HG03025 (cell line): ENCODE data around the gene CHSY3.

Experiments used
- ATAC-seq: cut with Tn5 transposase; IDR thresholded peaks from one replicate; pipeline ENCODE4 v1.9.1; 2021; ENCODE audit warnings: mild to moderate bottlenecking, moderate library complexity; ENCODE audit not compliant: unreplicated experiment, low FRiP score

The CHSY3 gene

DNA sequence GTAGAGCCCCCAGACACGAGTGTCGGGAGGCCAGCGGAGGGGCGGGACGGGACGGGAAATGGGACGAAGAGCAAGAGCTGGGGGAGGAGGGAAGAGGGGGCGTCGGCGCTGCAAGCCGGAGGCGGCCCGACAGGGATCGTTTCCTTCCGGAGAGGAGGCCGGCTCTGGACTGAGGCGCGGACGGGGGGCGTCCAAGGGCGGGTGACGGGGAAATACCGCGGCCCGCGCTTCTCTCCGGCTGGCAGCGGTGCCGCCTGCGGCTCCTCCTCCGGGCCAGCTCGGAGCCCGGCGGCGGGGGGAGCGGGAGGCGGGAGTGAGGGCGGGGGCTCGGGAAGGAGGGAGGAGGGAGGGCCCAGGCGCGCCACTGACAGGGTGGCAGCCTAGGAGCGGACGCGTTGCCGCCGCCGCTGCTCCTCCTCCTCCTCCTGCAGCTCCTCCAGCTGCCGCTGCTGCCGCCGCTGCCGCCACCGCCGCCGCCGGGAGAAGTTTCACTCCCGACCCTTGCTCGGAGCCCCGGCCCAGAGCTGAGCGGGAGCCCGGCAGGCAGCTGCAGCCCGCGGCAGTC lies at the start of gene CHSY3:
Gene CHSY3 (plus strand): TSS at position 364 of the 565 bp plus-strand sequence.
- peak; percentile 48 for ATAC-seq

DNA sequence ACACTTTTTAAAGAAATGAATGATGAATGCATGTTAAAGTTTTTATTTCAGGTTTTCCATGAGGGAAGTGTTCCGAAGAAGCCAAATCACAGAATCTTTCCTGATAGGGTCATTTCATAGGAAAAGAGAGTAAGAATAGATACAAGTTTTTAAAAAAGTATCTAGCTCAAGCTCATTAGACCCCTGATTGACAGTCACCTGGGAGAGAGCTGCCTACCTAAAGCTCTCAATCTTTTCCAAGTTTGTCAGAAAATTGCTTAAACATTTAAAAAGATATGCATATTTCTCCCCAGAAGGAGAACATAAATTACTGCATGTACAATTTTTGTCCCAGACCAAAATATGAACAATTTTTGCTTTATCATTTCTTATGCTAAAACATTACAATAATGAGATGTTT lies 47.9 kb upstream of the CHSY3 start:
- no peak for ATAC-seq

DNA sequence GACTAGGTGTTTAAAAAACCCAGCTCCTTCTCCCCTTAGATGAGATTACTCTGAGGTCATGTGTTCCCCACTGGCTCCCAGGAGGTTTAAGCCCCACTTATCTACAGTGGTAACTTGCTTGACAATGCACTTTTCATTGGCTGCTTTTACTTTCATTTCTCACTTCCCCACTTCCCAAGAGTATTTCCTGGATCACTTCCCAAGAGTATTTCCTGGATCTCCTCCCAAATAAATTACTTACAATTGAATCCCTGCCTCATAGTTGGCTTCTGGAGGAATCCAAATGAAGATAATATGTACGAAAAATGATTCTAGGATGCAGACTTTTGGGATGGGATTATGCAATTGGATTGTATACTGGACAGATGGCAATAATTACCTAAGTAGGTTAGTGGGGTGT lies 47.1 kb upstream of the CHSY3 start:
- no peak for ATAC-seq

DNA sequence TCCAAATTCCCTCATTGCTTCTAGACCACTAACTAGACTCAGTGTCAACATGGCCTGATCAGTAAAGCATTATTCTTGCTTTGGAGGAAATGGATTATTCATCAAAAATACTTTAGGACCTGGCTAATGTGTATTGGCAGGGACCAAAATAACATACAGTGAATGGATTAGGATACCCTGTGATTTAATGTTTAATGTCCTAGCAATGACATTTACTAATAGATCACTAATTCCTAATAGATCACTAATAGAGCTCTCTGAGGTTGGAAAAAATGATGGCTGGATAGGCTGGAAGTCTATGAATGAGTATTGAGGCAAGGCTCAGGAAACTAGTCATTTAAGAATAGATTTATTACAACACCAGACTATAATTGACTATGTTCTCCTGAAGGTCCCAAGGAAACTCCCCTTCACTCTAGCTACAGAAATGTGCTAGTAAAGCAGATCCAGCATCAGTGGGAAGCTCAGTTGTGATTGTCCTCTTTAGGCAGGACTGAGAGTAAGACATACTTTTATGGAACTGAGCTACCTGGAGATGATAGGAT lies 46.1 kb upstream of the CHSY3 start:
- no peak for ATAC-seq

DNA sequence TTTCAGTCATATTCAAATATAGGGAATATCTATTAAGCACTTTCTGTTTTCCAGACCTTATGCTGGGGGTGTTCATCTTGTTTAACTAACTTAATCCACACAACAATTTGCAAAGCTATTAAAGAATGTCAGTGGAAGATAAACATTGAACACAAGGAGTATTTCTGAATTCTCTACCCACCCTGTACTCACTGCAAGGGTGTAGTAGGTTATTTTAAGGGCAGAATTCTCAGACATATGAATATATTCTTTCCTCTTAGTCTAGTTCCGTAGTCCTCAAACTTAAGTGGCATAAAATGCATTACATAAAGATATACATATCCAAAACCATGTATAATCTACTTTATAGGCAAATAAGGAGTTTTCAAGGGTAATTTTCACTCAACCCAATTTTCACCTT lies 19.9 kb upstream of the CHSY3 start:
- ATAC-seq = no peak

DNA sequence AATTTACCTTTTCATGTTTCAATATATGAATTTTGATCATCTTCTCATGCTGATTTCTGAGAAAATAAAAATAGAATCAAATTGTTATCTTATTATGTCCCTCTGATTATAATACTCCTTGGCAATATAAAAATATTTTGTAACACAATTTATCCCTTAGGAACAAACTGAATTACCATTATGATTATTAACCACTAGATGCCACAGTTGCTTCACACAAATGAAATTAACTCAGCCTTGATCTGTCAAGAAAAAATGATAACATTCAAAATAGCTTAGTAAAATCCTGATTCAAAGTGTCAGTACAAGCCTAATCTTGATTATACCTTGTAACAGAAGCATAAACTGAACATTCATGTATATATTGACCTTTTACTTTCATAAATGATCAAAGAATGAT lies 4.8 kb upstream of the CHSY3 start:
- ATAC-seq = no peak

DNA sequence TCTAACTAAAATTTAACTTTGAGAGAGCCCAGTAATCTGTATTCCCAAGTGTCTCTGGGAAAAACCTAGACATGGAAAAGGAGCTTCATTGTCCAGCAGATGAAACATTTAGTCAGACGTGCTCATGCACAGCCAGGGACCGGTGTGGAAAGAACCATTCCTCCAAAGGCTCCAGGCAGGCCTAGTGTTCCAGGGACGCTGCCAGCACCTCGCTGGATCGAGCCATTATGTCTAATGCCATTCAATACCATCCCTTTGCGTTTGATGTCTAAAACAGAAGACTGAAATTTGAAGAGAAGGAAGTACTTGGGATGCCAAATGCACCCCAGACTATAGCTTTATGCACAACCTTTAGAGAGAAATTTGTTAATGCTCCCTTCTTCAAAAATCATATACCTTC lies 1.4 kb upstream of the CHSY3 start:
- no peak for ATAC-seq

DNA sequence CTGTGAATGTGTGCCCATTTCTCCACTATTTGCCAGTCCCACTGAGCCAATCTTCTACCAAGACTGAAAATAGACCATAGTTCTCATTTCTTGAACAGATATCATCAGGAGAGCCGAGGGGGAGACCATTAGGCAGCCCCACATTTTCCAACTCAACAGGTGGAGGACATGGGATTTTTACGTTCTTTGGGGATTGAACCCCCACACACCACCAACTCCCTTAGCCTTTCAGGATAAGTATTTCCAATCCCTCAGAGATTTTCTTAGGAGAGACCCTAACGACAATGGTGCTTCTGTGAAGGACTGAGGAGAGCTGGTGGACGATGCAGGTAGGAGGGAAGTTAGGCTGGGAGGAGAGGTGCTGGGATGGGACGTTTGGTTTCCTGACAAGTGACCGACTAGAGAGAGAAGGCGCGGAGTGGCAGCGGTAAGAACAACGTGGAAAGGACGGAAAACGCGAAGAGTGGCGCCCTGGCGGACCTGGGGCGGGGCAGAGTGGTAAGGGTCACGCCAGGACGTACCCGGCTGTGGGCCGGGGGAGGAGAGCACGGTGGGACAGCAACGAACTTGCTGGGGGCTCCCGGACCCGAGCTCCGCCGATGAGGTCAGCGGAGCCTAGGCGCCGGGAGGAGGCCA lies 681 bp upstream of the CHSY3 start:
- no peak for ATAC-seq

DNA sequence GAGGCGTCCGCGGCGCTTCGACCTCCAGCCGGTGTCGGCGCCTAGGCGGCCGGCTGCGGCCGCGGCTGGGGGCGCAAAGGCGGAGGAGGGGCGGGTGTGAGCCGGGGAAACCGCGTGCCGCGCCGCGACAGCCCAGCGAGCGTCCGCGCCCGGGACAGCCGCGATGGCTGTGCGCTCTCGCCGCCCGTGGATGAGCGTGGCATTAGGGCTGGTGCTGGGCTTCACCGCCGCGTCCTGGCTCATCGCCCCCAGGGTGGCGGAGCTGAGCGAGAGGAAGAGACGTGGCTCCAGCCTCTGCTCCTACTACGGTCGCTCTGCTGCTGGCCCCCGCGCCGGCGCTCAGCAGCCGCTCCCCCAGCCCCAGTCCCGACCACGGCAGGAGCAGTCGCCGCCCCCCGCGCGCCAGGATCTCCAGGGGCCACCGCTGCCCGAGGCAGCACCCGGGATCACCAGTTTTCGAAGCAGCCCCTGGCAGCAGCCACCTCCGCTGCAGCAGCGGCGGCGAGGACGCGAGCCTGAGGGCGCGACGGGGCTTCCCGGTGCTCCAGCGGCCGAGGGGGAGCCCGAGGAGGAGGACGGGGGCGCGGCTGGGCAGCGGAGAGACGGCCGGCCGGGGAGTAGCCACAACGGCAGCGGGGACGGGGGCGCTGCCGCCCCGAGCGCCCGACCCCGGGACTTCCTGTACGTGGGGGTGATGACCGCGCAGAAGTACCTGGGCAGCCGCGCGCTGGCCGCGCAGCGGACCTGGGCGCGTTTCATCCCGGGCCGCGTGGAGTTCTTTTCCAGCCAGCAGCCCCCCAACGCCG lies 605 bp downstream of the CHSY3 start:
- peak; percentile 37 for ATAC-seq

DNA sequence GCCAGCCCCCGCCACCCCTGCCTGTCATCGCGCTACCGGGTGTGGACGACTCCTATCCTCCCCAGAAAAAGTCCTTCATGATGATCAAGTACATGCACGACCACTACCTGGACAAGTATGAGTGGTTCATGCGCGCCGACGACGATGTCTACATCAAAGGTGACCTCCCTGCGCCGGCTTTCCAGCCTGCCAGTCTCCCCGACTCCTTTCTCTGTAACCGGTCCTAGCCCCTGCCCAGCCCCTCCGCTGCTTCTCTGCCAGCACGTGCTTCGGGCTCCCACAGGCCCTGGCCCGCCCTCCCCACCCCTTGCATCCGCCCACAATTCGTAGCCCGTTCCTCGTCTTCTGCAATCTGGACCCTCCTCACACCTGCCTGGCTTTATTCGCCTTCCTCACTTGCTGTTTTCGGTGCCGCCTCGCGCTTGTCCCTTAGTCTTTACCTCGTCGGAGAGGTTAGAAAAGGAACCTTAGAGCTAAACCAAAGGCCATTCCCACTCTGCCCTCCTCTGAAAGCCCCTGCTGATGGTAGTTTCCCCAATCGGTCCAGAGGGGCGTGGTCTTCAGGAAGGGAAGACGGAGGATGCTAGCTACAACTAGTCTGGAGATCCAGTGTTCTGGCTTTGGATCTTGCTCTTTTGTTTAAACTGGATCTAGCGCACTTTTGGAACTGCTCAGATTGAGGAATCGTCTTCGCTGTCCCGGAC lies 1.4 kb downstream of the CHSY3 start:
- ATAC-seq = no peak

DNA sequence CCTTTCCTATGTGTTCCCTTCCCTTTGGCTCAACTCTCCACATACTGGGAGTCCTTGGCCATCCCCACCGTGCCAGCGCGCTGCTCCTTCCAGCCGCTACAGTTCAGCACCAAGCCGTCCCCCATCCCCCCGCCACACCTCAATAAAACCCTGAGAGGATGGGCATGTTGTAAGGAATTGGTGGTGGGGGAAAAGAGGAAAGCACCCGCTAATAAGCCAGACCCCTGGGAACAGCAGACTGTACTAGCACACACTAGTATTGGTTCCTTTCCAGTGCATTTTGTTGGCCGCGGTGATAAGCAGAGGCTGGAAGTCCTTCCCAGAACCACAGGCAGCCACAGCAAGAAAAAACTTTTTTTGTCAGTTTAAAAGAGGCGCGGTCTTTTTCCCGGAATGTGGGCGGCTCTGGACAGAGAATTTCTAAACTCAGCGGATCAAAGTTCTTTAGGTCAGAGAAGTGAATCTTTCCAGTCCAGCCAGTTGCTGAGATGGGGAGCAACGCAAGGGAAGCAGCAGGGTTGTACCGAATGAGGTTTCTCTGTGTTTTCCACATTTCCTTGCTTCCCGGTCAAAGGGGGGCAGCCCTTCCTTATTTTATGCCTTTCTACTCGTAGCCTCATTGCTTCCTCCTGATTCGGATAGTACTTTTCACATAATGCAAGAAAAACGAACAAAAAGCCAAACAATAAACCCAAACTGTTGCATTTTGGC lies 2.1 kb downstream of the CHSY3 start:
- ATAC-seq = no peak

DNA sequence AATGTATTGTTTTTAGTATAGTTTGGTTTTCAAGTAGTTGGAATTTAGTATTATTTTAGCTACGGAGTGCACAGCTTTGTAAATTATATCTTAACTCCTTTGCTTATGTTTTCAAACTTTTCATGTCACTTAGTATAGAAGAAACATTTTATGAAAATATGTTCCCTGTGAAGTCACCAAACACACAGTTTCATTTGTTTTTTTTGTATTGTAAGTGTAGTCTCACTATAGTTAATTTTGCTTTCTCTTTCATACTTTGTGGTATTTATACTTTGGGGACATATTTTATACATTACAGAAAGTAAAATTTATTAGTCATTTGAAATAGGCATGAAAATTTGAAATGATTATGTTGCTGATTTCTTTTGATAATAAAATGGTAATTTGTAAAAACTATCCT lies 5.0 kb downstream of the CHSY3 start:
- no peak for ATAC-seq

DNA sequence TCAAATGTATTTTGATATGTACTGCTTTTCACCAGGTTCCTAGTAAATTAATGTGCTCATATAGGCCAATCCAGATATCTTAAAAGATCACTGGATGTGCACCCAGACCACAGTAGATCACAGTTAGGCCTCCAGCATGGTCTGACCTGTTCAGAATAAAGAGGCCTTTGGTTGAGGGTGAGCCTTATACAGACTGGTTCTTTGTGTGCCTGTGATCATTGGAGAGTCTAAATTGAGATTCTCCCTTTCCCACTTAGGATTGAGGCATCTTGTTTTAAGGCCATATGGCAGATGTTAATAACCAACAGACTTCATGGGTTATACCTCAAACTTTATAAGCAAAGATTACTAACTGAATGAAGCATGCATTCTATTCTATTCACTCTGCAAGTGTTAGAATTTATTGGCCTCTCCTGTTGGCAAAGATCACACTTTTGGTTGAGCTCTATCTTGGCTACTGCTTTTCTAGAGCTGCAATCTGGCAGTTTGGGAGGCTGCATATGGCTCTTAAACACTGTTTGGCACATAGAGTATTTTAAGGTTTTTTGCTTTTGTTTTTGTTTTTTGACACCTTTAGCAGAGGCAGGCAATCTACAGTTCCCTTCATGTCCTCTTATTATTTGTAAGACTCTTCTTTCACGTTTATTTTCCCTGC lies 8.5 kb downstream of the CHSY3 start:
- no peak for ATAC-seq

DNA sequence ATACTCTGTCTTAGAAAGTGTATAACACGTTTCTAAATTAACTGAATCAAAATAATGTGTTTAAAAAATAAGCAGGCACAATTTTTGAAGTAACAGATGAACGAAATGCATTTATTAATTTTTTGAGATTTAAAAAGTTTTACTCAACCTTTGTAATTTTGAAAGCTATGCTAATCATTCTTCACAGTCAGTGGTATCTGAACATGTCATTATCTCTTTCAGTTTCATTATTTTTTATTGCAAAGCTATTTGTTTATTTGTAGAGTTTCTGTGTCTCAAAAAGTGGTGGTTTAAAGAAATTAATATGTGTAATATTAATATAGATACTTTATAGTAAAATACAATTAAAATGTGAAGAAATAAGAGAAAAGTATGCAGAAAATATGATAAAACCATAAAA lies 11.2 kb downstream of the CHSY3 start:
- no peak for ATAC-seq

DNA sequence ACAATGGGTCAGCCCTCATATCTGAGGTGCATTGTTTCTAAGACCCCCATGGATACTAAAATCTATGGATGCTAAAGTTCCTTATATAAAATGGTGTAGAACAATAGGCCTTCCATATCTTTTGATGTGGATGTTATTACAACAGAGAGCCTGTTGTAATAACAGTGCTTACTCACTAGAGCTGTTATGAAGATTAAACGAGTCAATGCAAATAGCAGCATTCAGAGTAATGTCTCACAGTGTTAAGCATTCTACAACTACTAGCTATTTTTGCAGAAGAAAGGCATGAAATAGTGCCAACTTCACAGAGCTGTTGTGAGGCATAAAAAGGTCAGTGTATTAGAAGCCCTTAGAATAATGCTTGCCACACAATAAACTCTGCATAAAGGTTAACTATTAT lies 13.0 kb downstream of the CHSY3 start:
- no peak for ATAC-seq

DNA sequence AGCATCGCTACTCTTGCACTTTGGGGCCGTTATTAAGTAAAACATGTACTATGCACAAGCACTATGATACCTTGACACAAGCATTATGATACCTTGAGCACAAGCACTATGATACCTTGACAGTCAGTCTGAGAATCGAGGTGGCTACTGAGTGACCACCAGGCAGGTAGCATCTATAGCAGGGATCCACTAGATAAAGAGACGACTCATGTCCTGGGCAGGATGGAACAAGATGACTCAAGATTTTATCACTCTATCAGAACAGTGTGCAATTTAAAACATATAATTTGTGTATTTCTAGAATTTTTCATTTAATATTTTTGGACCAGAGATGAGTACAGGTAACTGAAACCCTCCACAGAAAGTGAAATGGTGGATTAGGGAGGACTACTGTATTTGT lies 16.9 kb downstream of the CHSY3 start:
- ATAC-seq = no peak

DNA sequence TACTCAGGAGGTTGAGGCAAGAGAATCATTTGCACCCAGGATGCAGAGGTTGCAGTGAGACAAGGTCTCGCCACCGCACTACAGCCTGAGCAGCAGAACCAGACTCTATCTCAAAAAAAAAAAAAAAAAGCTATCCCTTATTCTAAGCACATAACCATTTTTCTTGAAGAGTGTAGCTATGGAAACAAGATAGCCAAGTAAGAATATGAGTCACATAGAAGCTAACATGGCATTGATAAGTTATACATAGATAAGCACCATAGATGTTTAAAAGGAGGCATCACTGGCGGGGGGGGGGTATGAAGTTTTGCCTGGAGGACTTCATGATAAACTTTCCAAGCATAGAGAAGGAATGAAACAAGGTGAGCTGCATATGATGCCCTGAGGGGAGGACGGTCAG lies 26.0 kb downstream of the CHSY3 start:
- no peak for ATAC-seq

DNA sequence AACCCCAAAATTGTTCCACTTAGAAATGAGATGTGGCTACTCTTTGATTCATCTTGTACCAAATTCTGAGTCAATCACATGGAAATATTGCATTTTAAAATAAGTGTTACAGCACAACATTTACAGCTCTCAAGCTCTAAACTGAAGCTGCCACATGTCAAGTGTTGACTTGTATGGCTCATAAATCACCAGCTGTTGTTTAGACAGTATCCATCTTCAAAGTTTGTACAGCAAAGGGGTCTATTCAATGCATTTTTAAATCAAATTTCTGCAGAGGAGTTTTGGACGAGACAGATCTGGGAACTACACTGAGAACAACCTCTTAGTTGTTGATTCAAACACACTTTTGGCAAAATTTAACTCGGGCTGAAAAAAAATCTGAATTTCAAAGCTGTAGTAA lies 31.4 kb downstream of the CHSY3 start:
- no peak for ATAC-seq

DNA sequence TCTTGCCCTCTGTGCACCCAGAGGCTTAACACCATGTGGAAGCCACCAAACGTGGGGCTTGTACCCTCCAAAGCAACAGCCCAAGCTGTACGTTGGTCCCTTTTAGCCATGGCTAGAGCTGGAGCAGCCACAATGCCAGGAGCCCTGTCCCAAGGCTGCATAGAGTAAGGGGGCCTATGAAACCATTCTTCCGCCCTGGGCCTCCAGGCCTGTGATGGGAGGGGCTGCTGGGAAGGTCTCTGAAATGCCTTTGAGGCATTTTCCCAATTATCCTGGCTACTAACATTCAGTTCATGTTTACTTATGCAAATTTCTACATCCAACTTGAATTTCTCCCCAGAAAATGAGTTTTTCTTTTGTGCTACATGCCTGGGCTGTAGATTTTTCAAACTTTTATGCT lies 33.8 kb downstream of the CHSY3 start:
- ATAC-seq = no peak

DNA sequence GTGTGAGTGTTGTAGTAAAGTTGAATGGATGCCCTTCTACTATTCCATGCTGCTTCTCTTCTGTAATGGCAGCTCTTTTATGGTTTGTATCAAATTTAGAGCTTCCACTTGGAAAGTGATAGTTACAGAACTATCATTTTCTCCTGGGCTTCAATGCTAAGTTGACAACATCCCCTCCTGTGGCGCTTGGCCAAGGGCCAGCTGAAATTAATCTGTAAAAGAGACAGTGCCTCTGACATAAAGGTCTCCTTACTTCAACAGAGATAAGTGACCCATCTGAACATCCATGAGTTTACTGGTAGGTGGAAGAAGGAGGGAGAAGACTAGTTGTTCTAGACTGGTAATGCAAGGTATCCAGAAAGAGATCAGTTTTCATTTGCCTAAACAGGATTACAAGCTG lies 39.7 kb downstream of the CHSY3 start:
- no peak for ATAC-seq
